ENCODE data around the gene CCDC183.
"Not testable (repeated sequence)": the region's sequence is repeated elsewhere in the genome, so short reads cannot be mapped to it uniquely, and the experiment has no call there.

CCDC183 gene

GRCh38 chr9:136785565-136786355, 10.4 kb upstream of the CCDC183 start:
- not testable (repeated sequence) for DNase-seq (ENCODE audit: low spot score)

GRCh38 chr9:136786451-136786850, 9.7 kb upstream of the CCDC183 start:
- DNase-seq (ENCODE audit: low spot score) = no peak

GRCh38 chr9:136786983-136787382, 9.2 kb upstream of the CCDC183 start:
- not testable (repeated sequence) for DNase-seq (ENCODE audit: low spot score)

GRCh38 chr9:136787690-136788400, 8.3 kb upstream of the CCDC183 start:
- DNase-seq (ENCODE audit: low spot score) = peak; percentile 84

GRCh38 chr9:136788644-136789522, 7.3 kb upstream of the CCDC183 start:
- DNase-seq (ENCODE audit: low spot score) = not testable (repeated sequence)

- no peak for DNase-seq (ENCODE audit: low spot score)
These were observed 6.6 kb upstream of the CCDC183 start for GRCh38 chr9:136789523-136789937.

GRCh38 chr9:136790640-136791515, 5.3 kb upstream of the CCDC183 start, which contains the start of gene TMEM141:
Gene TMEM141 (plus strand): TSS chr9:136791344. CDS start chr9:136791371, 27 bp downstream.
- peak; percentile 100 for DNase-seq (ENCODE audit: low spot score)

- DNase-seq (ENCODE audit: low spot score) = peak; percentile 82
These were observed 4.4 kb upstream of the CCDC183 start for GRCh38 chr9:136791516-136792276.

- no peak for DNase-seq (ENCODE audit: low spot score)
These were observed 3.6 kb upstream of the CCDC183 start for GRCh38 chr9:136792321-136793085.

GRCh38 chr9:136793086-136793946, 2.8 kb upstream of the CCDC183 start:
- DNase-seq (ENCODE audit: low spot score) = no peak

- no peak for DNase-seq (ENCODE audit: low spot score)
These were observed 1.7 kb upstream of the CCDC183 start for GRCh38 chr9:136794281-136794999.

GRCh38 chr9:136795000-136795348, 1.2 kb upstream of the CCDC183 start:
- DNase-seq (ENCODE audit: low spot score) = no peak

- DNase-seq (ENCODE audit: low spot score) = not testable (repeated sequence)
These were observed 723 bp downstream of the CCDC183 start for GRCh38 chr9:136796775-136797347.

GRCh38 chr9:136798708-136799078, 2.6 kb downstream of the CCDC183 start:
- DNase-seq (ENCODE audit: low spot score) = no peak

- no peak for DNase-seq (ENCODE audit: low spot score)
These were observed 3.1 kb downstream of the CCDC183 start for GRCh38 chr9:136799079-136799853.

GRCh38 chr9:136799854-136800657, 3.9 kb downstream of the CCDC183 start:
- DNase-seq (ENCODE audit: low spot score) = peak; percentile 96
